WTC11 (cell line): ENCODE results near the gene STK24. TPM values are rescaled to one million over a fixed set of nuclear protein-coding genes. Genes with fewer than 3 reads are reported as not detected.

Experiments
- ATAC-seq: fragments of 200-7000 bp; cut with Tn5 transposase; 2 replicates; pipeline ENCODE4 v1.10.0; 2021; ENCODE audit warnings: mild to moderate bottlenecking, moderate library complexity
- CTCF ChIA-PET: fragments of 300-600 bp; sonication (Branson Sonifier 250); formaldehyde crosslinking; loops from one replicate; lab custom pipeline; 2021; ENCODE audit warnings: antibody characterized with exemption; lab: Charles Lee
- POLR2A ChIA-PET: fragments of 350-600 bp; sonication (Branson Sonifier 250); formaldehyde crosslinking; loops from one replicate; lab custom pipeline; 2021; ENCODE audit warnings: antibody characterized with exemption; lab: Charles Lee
- DNase-seq: peaks from one replicate; pipeline ENCODE4 v3.0.0; 2021; ENCODE audit warnings: low spot score
- H3K27ac Mint-ChIP-seq: 2 replicates; pipeline ENCODE4 v1.8.0; 2021; ENCODE audit warnings: mixed read lengths
- H3K27me3 Mint-ChIP-seq: 2 replicates; pipeline ENCODE4 v1.8.0; 2021; ENCODE audit warnings: low read depth, mild to moderate bottlenecking, moderate library complexity, mixed read lengths
- H3K36me3 Mint-ChIP-seq: 2 replicates; pipeline ENCODE4 v1.8.0; 2021; ENCODE audit warnings: mixed read lengths
- H3K4me1 Mint-ChIP-seq: 2 replicates; pipeline ENCODE4 v1.8.0; 2022; ENCODE audit warnings: mixed read lengths
- H3K4me3 Mint-ChIP-seq: 2 replicates; pipeline ENCODE4 v1.8.0; 2021; ENCODE audit warnings: mild to moderate bottlenecking, moderate library complexity, mixed read lengths
- H3K9me3 Mint-ChIP-seq: 2 replicates; pipeline ENCODE4 v1.8.0; 2021; ENCODE audit warnings: mixed read lengths
- ARID4B ChIP-seq: sonication (generic); formaldehyde crosslinking; IDR thresholded peaks from 2 replicates; pipeline ENCODE4 v1.8.0; 2023; ENCODE audit warnings: missing genetic modification reagents, mild to moderate bottlenecking, borderline replicate concordance
- FOXP1 ChIP-seq: sonication (generic); formaldehyde crosslinking; IDR thresholded peaks from 2 replicates; pipeline ENCODE4 v1.8.0; 2022; ENCODE audit warnings: missing genetic modification reagents, mild to moderate bottlenecking, moderate library complexity, borderline replicate concordance
- GABPB1 ChIP-seq: sonication (generic); formaldehyde crosslinking; IDR thresholded peaks from 2 replicates; pipeline ENCODE4 v1.8.1; 2023; ENCODE audit warnings: mild to moderate bottlenecking, missing genetic modification reagents
- GRHL2 ChIP-seq: fragments of 250-450 bp; sonication (Bioruptor Pico); IDR thresholded peaks from 2 replicates; pipeline ENCODE4 v1.8.0; 2022; ENCODE audit warnings: mild to moderate bottlenecking, moderate library complexity; ENCODE audit not compliant: insufficient replicate concordance, severe bottlenecking
- IRF2 ChIP-seq: sonication (generic); formaldehyde crosslinking; IDR thresholded peaks from 2 replicates; pipeline ENCODE4 v1.8.0; 2022; ENCODE audit warnings: low read depth, missing genetic modification reagents, borderline replicate concordance
- JUN ChIP-seq: sonication (generic); formaldehyde crosslinking; IDR thresholded peaks from 2 replicates; pipeline ENCODE4 v1.8.0; 2023; ENCODE audit warnings: mild to moderate bottlenecking, missing genetic modification reagents
- MXD4 ChIP-seq: fragments of 250-450 bp; sonication (Bioruptor Pico); IDR thresholded peaks from 2 replicates; pipeline ENCODE4 v1.8.0; 2021; ENCODE audit warnings: mild to moderate bottlenecking, moderate library complexity, borderline replicate concordance
- NR1H2 ChIP-seq: sonication (generic); formaldehyde crosslinking; IDR thresholded peaks from 2 replicates; pipeline ENCODE4 v1.9.0; 2021; ENCODE audit warnings: mild to moderate bottlenecking, moderate library complexity, missing genetic modification reagents
- NR2C2 ChIP-seq: sonication (generic); formaldehyde crosslinking; IDR thresholded peaks from 2 replicates; pipeline ENCODE4 v1.8.0; 2022; ENCODE audit warnings: mild to moderate bottlenecking, missing genetic modification reagents
- PREB ChIP-seq: sonication (generic); formaldehyde crosslinking; IDR thresholded peaks from 2 replicates; pipeline ENCODE4 v1.8.1; 2022; ENCODE audit warnings: mild to moderate bottlenecking, missing genetic modification reagents, moderate library complexity, borderline replicate concordance
- STAT6 ChIP-seq: sonication (generic); formaldehyde crosslinking; conservative IDR thresholded peaks from 2 replicates; pipeline ENCODE4 v1.8.1; 2023; ENCODE audit warnings: mild to moderate bottlenecking, low read depth, missing genetic modification reagents, moderate library complexity
- TEAD4 ChIP-seq: sonication (generic); formaldehyde crosslinking; IDR thresholded peaks from 2 replicates; pipeline ENCODE4 v1.8.0; 2022; ENCODE audit warnings: mild to moderate bottlenecking, missing genetic modification reagents
- ZMAT4 ChIP-seq: fragments of 250-450 bp; sonication (Bioruptor Pico); IDR thresholded peaks from 2 replicates; pipeline ENCODE4 v1.9.0; 2021; ENCODE audit warnings: mild to moderate bottlenecking
- ZNF281 ChIP-seq: sonication (generic); formaldehyde crosslinking; IDR thresholded peaks from 2 replicates; pipeline ENCODE4 v1.8.0; 2023; ENCODE audit warnings: mild to moderate bottlenecking, missing genetic modification reagents
- ZNF317 ChIP-seq: sonication (generic); formaldehyde crosslinking; IDR thresholded peaks from 2 replicates; pipeline ENCODE4 v1.8.1; 2023; ENCODE audit warnings: low read depth, mild to moderate bottlenecking, moderate library complexity, missing genetic modification reagents, borderline replicate concordance
- ZNF396 ChIP-seq: fragments of 250-450 bp; sonication (Bioruptor Pico); IDR thresholded peaks from 2 replicates; pipeline ENCODE4 v1.8.0; 2021; ENCODE audit warnings: mild to moderate bottlenecking, moderate library complexity, borderline replicate concordance
- ZNF425 ChIP-seq: fragments of 250-450 bp; sonication (Bioruptor Pico); conservative IDR thresholded peaks from 2 replicates; pipeline ENCODE4 v1.9.0; 2021; ENCODE audit warnings: mild to moderate bottlenecking
- total RNA-seq: library from RNA; stranded (reverse); gene quantifications from 3 replicates; pipeline ENCODE4 v1.2.3, GENCODE V29; 2021

Gene STK24
- total RNA-seq, 1 experiment from 2014 or later: 138 TPM

GRCh38 chr13:98442391-98443230 is 134.3 kb downstream of the STK24 start:
- ChIA-PET POLR2A (no interaction called here), CTCF (interaction anchor here (0.6 to 2.2 kb wide), 3 partner anchors 112 to 231 kb away, joined by 3 to 5 read pairs (median 3); no protein-coding TSS in a partner anchor)
- Mint-ChIP-seq H3K27me3 (no peaks in the 10 kb centered on the region), H3K36me3 (peaks cover 21% of the 10 kb centered on the region), H3K9me3 (no peaks in the 10 kb centered on the region), H3K4me3 (no peak overlapping the region), H3K27ac (peak overlapping the region; percentile 48; the same call in 1 of the 2 replicates), H3K4me1 (peaks cover 9% of the 10 kb centered on the region)
- TF ChIP-seq JUN (no peak), STAT6 (no peak), ZNF281 (CRISPR knock-in tag) (no peak), NR1H2 (CRISPR knock-in tag) (no peak), ZMAT4 (no peak), PREB (CRISPR knock-in tag) (no peak), TEAD4 (CRISPR knock-in tag) (no peak), FOXP1 (CRISPR knock-in tag) (no peak), MXD4 (CRISPR knock-in tag) (no peak), ZNF317 (CRISPR knock-in tag) (no peak), ZNF396 (CRISPR knock-in tag) (no peak), GRHL2 (CRISPR knock-in tag) (no peak), IRF2 (CRISPR knock-in tag) (no peak), GABPB1 (CRISPR knock-in tag) (no peak), NR2C2 (CRISPR knock-in tag) (no peak), ZNF425 (no peak), ARID4B (no peak)
- ATAC-seq: no peak
- DNase-seq: no peak
